Left lung (tissue), 10 donors: ENCODE results near the gene SUPV3L1. TPM values are rescaled to one million over a fixed set of nuclear protein-coding genes. Genes with fewer than 3 reads are reported as not detected.

ENCODE experiments used
- ATAC-seq: fragments of 200-7000 bp; cut with Tn5 transposase; one replicate; pipeline ENCODE4 v1.9.1; 2020; ENCODE audit warnings: moderate library complexity
- DNase-seq, 4 donors: peaks; one replicate each; pipeline ENCODE4 v3.0.0-alpha.2; 2013 to 2020
- H3K27ac ChIP-seq, 2 donors: fragments of 200-600 bp; sonication (generic) in 1 of 2; one replicate each; pipeline versions ENCODE4 v1.5.0 to v1.8.0; 2020 to 2021
- H3K27me3 ChIP-seq, 2 donors: fragments of 200-600 bp; sonication (generic) in 1 of 2; one replicate each; pipeline versions ENCODE4 v1.5.0 to v1.8.0; 2020 to 2021
- H3K36me3 ChIP-seq, 2 donors: fragments of 200-600 bp; sonication (generic) in 1 of 2; one replicate each; pipeline versions ENCODE4 v1.5.0 to v1.8.0; 2020 to 2021
- H3K4me1 ChIP-seq, 2 donors: fragments of 200-600 bp; one replicate each; pipeline ENCODE4 v1.8.0; 2021
- H3K4me3 ChIP-seq, 2 donors: fragments of 200-600 bp; sonication (generic) in 1 of 2; one replicate each; pipeline versions ENCODE4 v1.5.0 to v1.8.0; 2020 to 2021; ENCODE audit warnings: mild to moderate bottlenecking in 1 of 2
- H3K9me3 ChIP-seq, 2 donors: fragments of 200-600 bp; sonication (generic) in 1 of 2; one replicate each; pipeline versions ENCODE4 v1.5.0 to v1.8.0; 2020 to 2021
- CTCF ChIP-seq, 2 donors: fragments of 200-600 bp; sonication (generic) in 1 of 2; IDR thresholded peaks; one replicate each; pipeline versions ENCODE4 v1.5.0 to v1.8.0; 2021; ENCODE audit warnings: antibody characterized with exemption in 2 of 2
- intact Hi-C, 2 donors: fragments of 100-400 bp; cut with DNase I; formaldehyde crosslinking; loops; one replicate each; pipeline versions ENCODE4 v1.11.2 to v1.14.2; 2022
- polyA plus RNA-seq, 6 donors: library from polyadenylated mRNA; unstranded; fragments of 120-200 nt; gene quantifications; one replicate each; pipeline ENCODE4 v1.2.1, GENCODE V29; 2013; ENCODE audit not compliant: insufficient read length in 6 of 6
- total RNA-seq, 2 donors: library from RNA; stranded (reverse); fragmentation: NEBNext Ultra II Directional; extraction: Animal tissue kit (Norgen Biotek cat#: 25700); gene quantifications; one replicate each; pipeline ENCODE4 v1.2.1, GENCODE V29; 2021
- donor health status: DM: no; HTN: yes; CAD: no.
- donor health status: DM: no; HTN: no; CAD: no.

SUPV3L1 gene
- total and polyA plus RNA-seq, 8 donors: 15.8 to 47.6 (median 39.6) TPM

- H3K36me3 ChIP-seq: peaks cover 0 to 9% of the 10 kb centered on the region in 2 donors
- TF ChIP-seq CTCF (IDR thresholded peaks at IDR 0.05): no peak
- intact Hi-C loops: no loop called here
- ATAC-seq: peak; percentile 8
- peak overlapping the region; percentile 83 to 93 for H3K27ac ChIP-seq
- H3K4me1 ChIP-seq: peaks cover 9 to 29% of the 10 kb centered on the region in 2 donors
- no peaks in the 10 kb centered on the region for H3K27me3 ChIP-seq
- peak overlapping the region; percentile 82 to 92 for H3K4me3 ChIP-seq
- no peak for DNase-seq
- no peaks in the 10 kb centered on the region for H3K9me3 ChIP-seq
Measured at GRCh38 chr10:69179089-69179742, 818 bp upstream of the SUPV3L1 start.

- H3K27ac ChIP-seq: peak overlapping the region; percentile 83 to 93
- H3K4me3 ChIP-seq: peak overlapping the region; percentile 82 to 92
- no peaks in the 10 kb centered on the region for H3K27me3 ChIP-seq
- no peak for ATAC-seq
- intact Hi-C loops: no loop called here
- TF ChIP-seq CTCF (IDR thresholded peaks at IDR 0.05): no peak
- peaks cover 9 to 29% of the 10 kb centered on the region in 2 donors for H3K4me1 ChIP-seq
- H3K36me3 ChIP-seq: peaks cover 0 to 13% of the 10 kb centered on the region in 2 donors
- H3K9me3 ChIP-seq: no peaks in the 10 kb centered on the region
- peak in 1 of 4 donors; percentile 84 for DNase-seq
Measured at GRCh38 chr10:69180525-69181204, 631 bp downstream of the SUPV3L1 start.

- H3K27me3 ChIP-seq: no peaks in the 10 kb centered on the region
- ATAC-seq (no peak), DNase-seq (no peak)
- intact Hi-C loops: no loop called here
- H3K4me1 ChIP-seq: peaks cover 9 to 29% of the 10 kb centered on the region in 2 donors
- H3K27ac ChIP-seq: no peak overlapping the region
- peaks cover 0 to 21% of the 10 kb centered on the region in 2 donors for H3K36me3 ChIP-seq
- H3K4me3 ChIP-seq: peak overlapping the region in 1 of 2 donors; percentile 82
- no peaks in the 10 kb centered on the region for H3K9me3 ChIP-seq
- TF ChIP-seq CTCF (IDR thresholded peaks at IDR 0.05): no peak
Measured at GRCh38 chr10:69181433-69181832, 1.4 kb downstream of the SUPV3L1 start.

- no peak overlapping the region for H3K27ac ChIP-seq
- no peaks in the 10 kb centered on the region for H3K27me3 ChIP-seq
- H3K36me3 ChIP-seq: peaks cover 0 to 26% of the 10 kb centered on the region in 2 donors
- intact Hi-C loops: no loop called here
- DNase-seq (no peak), ATAC-seq (no peak)
- H3K4me3 ChIP-seq: no peak overlapping the region
- H3K4me1 ChIP-seq: peaks cover 9 to 29% of the 10 kb centered on the region in 2 donors
- no peaks in the 10 kb centered on the region for H3K9me3 ChIP-seq
- no peak for TF ChIP-seq CTCF (IDR thresholded peaks at IDR 0.05)
Measured at GRCh38 chr10:69182005-69182404, 2.0 kb downstream of the SUPV3L1 start.

- DNase-seq (no peak), ATAC-seq (no peak)
- Histone ChIP-seq H3K9me3 (no peaks in the 10 kb centered on the region), H3K36me3 (peaks cover 2 to 55% of the 10 kb centered on the region in 2 donors), H3K4me1 (peaks cover under 1 to 12% of the 10 kb centered on the region in 2 donors), H3K4me3 (no peak overlapping the region), H3K27me3 (no peaks in the 10 kb centered on the region), H3K27ac (no peak overlapping the region)
- intact Hi-C loops: no loop called here
- TF ChIP-seq CTCF (IDR thresholded peaks at IDR 0.05): no peak
Measured at GRCh38 chr10:69186524-69186923, 6.5 kb downstream of the SUPV3L1 start.
